Nasal cavity respiratory epithelium epithelial cell of viscerocranial mucosa (primary cell): ENCODE data around the gene OR56B1. TPM values are rescaled to one million over a fixed set of nuclear protein-coding genes. Genes with fewer than 3 reads are reported as not detected.

Experiments
- total RNA-seq: library from RNA; depleted of rRNA; stranded (reverse); fragments of >200 nt; gene quantifications from 2 replicates; pipeline ENCODE4 v1.2.3, GENCODE V29; 2014

Gene OR56B1
- total RNA-seq = not detected in 2 replicates

GRCh38 chr11:5736396-5736795, at the start of gene OR56B1:
TSS of gene OR56B1 (plus strand) at chr11:5736448. CDS start at chr11:5736517, 69 bp downstream.

GRCh38 chr11:5689551-5689983, 46.7 kb upstream of the OR56B1 start, which contains the start of gene TRIM22:
TSS of gene TRIM22 (plus strand) at chr11:5689790. CDS start at chr11:5696233, 6,443 bp downstream.

GRCh38 chr11:5753943-5754342, 17.7 kb downstream of the OR56B1 start, which contains the start of gene OR52N4:
TSS of gene OR52N4 (plus strand) at chr11:5754243. CDS start at chr11:5754741, 498 bp downstream.

GRCh38 chr11:5783255-5783654, 47.0 kb downstream of the OR56B1 start, which contains the start of gene OR52N5:
TSS of gene OR52N5 (minus strand) at chr11:5783355. CDS start at chr11:5778634, 4,721 bp downstream.

Other genes starting within 250 kb of the OR56B1 start
- gene OR52D1, start 247.8 kb upstream of the OR56B1 start, total RNA-seq = not detected in 2 replicates
- not detected in 2 replicates for gene UBQLN3, start 226.5 kb upstream of the OR56B1 start, total RNA-seq
- 0.28 TPM in 1 of 2 replicates, not detected in the other for gene UBQLNL, start 219.7 kb upstream of the OR56B1 start, total RNA-seq
- gene OR52H1, start 187.9 kb upstream of the OR56B1 start, total RNA-seq = 0.36 TPM in 1 of 2 replicates, not detected in the other
- not detected in 2 replicates for gene OR52B6, start 155.6 kb upstream of the OR56B1 start, total RNA-seq
- gene TRIM6, start 139.8 kb upstream of the OR56B1 start, total RNA-seq = 1.0 and 6.8 TPM in 2 replicates
- 3.8 and 6.2 TPM in 2 replicates for gene TRIM34, start 111.4 kb upstream of the OR56B1 start, total RNA-seq
- 31.1 and 36.0 TPM in 2 replicates for gene TRIM5, start 51.4 kb upstream of the OR56B1 start, total RNA-seq
- gene TRIM22, start 46.7 kb upstream of the OR56B1 start, total RNA-seq = 20.8 and 72.0 TPM in 2 replicates
- gene OR52N4, start 17.8 kb downstream of the OR56B1 start, total RNA-seq = not detected in 2 replicates
- not detected in 2 replicates for gene OR52N5, start 46.9 kb downstream of the OR56B1 start, total RNA-seq
- gene OR52N1, start 54.8 kb downstream of the OR56B1 start, total RNA-seq = not detected in 2 replicates
- not detected in 2 replicates for gene OR52N2, start 72.5 kb downstream of the OR56B1 start, total RNA-seq
- not detected in 2 replicates for gene OR52E6, start 105.4 kb downstream of the OR56B1 start, total RNA-seq
- not detected in 2 replicates for gene OR52E8, start 121.2 kb downstream of the OR56B1 start, total RNA-seq
- gene OR52E4, start 144.2 kb downstream of the OR56B1 start, total RNA-seq = not detected in 2 replicates
- not detected in 2 replicates for gene OR52E5, start 156.8 kb downstream of the OR56B1 start, total RNA-seq
- not detected in 2 replicates for gene OR56A3, start 205.8 kb downstream of the OR56B1 start, total RNA-seq
- not detected in 2 replicates for gene OR56A5, start 232.0 kb downstream of the OR56B1 start, total RNA-seq